Natural killer cell (primary cell): Measurements from ENCODE around the gene ZEB2. TPM values are rescaled to one million over a fixed set of nuclear protein-coding genes. Genes with fewer than 3 reads are reported as not detected.
A peak's percentile ranks its signal among the peaks of the same experiment; 100 is the strongest.

Source experiments
- ATAC-seq, 3 donors: fragments of 150-1000 bp in 2 of 3; fragments of 200-7000 bp in 1 of 3; cut with Tn5 transposase; 1 replicate in 1 of 3; 2 replicates in 2 of 3; pipeline ENCODE4 v1.10.0; 2021; ENCODE audit warnings: mild to moderate bottlenecking in 2 of 3, moderate library complexity in 2 of 3
- DNase-seq, 2 donors: peaks; one replicate each; pipeline versions ENCODE4 v3.0.0 to v3.0.0-alpha.2; 2013 to 2021; ENCODE audit warnings: mixed read lengths in 1 of 2
- H3K27ac ChIP-seq: one replicate; pipeline ENCODE4 v1.5.1; 2013; ENCODE audit warnings: mild to moderate bottlenecking, low read length
- H3K27me3 ChIP-seq: one replicate; pipeline ENCODE4 v1.6.1; 2013; ENCODE audit warnings: low read length; ENCODE audit not compliant: control insufficient read depth, insufficient read depth
- H3K36me3 ChIP-seq: one replicate; pipeline ENCODE4 v1.6.1; 2013; ENCODE audit warnings: low read length; ENCODE audit not compliant: control insufficient read depth, insufficient read depth
- H3K4me1 ChIP-seq: one replicate; pipeline ENCODE4 v1.6.1; 2013; ENCODE audit warnings: low read length; ENCODE audit not compliant: control insufficient read depth, insufficient read depth
- H3K4me3 ChIP-seq: one replicate; pipeline ENCODE4 v1.5.1; 2013; ENCODE audit warnings: low read length
- H3K9me3 ChIP-seq: one replicate; pipeline ENCODE4 v1.6.1; 2013; ENCODE audit warnings: low read length; ENCODE audit not compliant: control insufficient read depth, insufficient read depth
- H3K27ac Mint-ChIP-seq, 2 donors: one replicate each; pipeline ENCODE4 v1.8.0; 2022; ENCODE audit warnings: mild to moderate bottlenecking in 2 of 2, mixed read lengths in 2 of 2, moderate library complexity in 1 of 2
- H3K27me3 Mint-ChIP-seq, 2 donors: one replicate each; pipeline ENCODE4 v1.8.0; 2022; ENCODE audit warnings: low read depth in 2 of 2, mixed read lengths in 2 of 2
- H3K36me3 Mint-ChIP-seq: one replicate; pipeline ENCODE4 v1.8.0; 2022; ENCODE audit warnings: mixed read lengths
- H3K4me1 Mint-ChIP-seq, 2 donors: one replicate each; pipeline ENCODE4 v1.8.0; 2022; ENCODE audit warnings: mixed read lengths in 2 of 2
- H3K4me3 Mint-ChIP-seq: one replicate; pipeline ENCODE4 v1.8.0; 2022; ENCODE audit warnings: mild to moderate bottlenecking, moderate library complexity, mixed read lengths
- H3K9me3 Mint-ChIP-seq, 2 donors: one replicate each; pipeline ENCODE4 v1.8.0; 2022; ENCODE audit warnings: mixed read lengths in 2 of 2
- WGBS: methylation state at CpG from one replicate; pipeline ENCODE4 v1.1.7; 2013; ENCODE audit warnings: missing lambda C conversion rate; ENCODE audit not compliant: insufficient coverage; 5-methylcytosine and 5-hydroxymethylcytosine counted together
- intact Hi-C: fragments of 100-400 bp; cut with micrococcal nuclease; formaldehyde crosslinking; loops from one replicate; pipeline ENCODE4 v1.14.2; 2022
- total RNA-seq, 4 donors: library from RNA; stranded (reverse); fragments of 120-200 nt in 1 of 4; gene quantifications; one replicate each; pipeline versions ENCODE4 v1.2.3 to v1.2.4, GENCODE V29; 2013 to 2022
- TF ChIP-seq, protein P1 (sequence below): fragments of 200-600 bp; IDR thresholded peaks from one replicate; pipeline ENCODE4 v1.8.0; 2022; ENCODE audit warnings: antibody characterized with exemption

ZEB2 gene
- total RNA-seq, 3 donors from 2014 or later (not counting 1 experiment from before 2014, with no cell fraction given) = 718 to 1,143 (median 944) TPM

DNA sequence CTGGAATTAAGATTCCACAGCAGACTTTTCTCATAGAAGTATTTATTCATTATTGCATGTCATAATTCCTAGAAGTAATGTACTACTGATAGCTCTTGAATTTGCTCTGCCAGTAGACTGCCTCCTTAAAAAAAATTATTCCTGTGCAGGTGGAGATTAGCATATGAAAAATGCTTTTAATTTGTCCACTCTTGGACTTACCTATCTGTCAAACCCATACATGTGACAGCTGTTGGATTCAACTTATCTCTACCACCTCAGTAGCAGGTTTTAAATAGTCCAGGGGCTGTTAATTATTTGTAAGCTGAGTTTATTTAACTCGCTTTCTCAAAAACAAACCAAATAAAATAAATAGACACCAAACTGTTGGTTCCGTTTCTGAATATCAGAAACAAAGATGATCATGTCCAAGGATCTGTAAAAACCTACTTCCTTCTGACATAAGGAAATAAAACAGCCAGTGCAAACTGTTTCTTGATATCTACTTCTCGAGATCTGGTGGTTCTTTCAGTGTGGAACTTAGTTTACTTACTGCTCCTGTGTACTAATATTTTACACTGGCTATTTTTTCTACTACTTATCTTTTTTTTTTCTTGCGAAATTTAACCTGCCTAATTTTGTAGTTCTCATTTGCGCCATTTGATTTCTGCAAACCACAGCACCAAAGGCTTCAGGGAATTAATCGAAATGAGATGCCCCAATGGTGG, 44.2 kb downstream of the ZEB2 start:
- DNase-seq (no peak), ATAC-seq (no peak)
- H3K27ac Mint-ChIP-seq = no peak overlapping the region
- TF ChIP-seq, protein P1, sequence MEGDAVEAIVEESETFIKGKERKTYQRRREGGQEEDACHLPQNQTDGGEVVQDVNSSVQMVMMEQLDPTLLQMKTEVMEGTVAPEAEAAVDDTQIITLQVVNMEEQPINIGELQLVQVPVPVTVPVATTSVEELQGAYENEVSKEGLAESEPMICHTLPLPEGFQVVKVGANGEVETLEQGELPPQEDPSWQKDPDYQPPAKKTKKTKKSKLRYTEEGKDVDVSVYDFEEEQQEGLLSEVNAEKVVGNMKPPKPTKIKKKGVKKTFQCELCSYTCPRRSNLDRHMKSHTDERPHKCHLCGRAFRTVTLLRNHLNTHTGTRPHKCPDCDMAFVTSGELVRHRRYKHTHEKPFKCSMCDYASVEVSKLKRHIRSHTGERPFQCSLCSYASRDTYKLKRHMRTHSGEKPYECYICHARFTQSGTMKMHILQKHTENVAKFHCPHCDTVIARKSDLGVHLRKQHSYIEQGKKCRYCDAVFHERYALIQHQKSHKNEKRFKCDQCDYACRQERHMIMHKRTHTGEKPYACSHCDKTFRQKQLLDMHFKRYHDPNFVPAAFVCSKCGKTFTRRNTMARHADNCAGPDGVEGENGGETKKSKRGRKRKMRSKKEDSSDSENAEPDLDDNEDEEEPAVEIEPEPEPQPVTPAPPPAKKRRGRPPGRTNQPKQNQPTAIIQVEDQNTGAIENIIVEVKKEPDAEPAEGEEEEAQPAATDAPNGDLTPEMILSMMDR = no peak
- peak overlapping the region; percentile 72 for H3K27ac ChIP-seq
- peaks cover 34% of the 10 kb centered on the region for H3K4me1 ChIP-seq
- no peak overlapping the region for H3K4me3 ChIP-seq
- peaks cover 12% of the 10 kb centered on the region for H3K36me3 ChIP-seq
- no peaks in the 10 kb centered on the region for H3K9me3 ChIP-seq
- WGBS = 69% methylated on average over 4 of the region's 6 CpGs
- no peaks in the 10 kb centered on the region for H3K9me3 Mint-ChIP-seq
- no peaks in the 10 kb centered on the region for H3K27me3 ChIP-seq
- peaks cover 46 to 53% of the 10 kb centered on the region in 2 donors for H3K4me1 Mint-ChIP-seq
- peaks cover 7% of the 10 kb centered on the region for H3K36me3 Mint-ChIP-seq
- H3K4me3 Mint-ChIP-seq = peak overlapping the region; percentile 64
- intact Hi-C loops = loop anchor here (1.0 to 5.0 kb wide), 3 partner anchors 19 to 43 kb away; no protein-coding TSS in a partner anchor
- no peaks in the 10 kb centered on the region for H3K27me3 Mint-ChIP-seq

DNA sequence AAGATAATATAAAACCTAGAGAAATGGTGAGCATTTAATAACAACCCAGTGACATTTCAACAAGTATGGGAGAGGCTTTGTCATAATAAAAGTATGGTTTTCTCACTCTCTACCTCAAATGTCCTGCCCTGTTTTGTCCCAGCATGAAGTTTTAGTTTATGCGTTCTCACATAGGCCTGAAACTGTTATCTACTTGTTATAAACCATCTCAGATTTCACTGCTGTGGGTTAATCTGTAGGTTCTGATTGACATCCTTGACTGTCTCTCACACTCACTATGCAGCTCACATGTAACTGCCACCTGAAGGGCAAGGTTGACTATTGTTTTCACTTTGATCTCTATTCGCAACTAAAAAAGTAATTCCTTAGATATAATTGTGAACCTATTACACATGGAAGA, 44.9 kb downstream of the ZEB2 start:
- intact Hi-C loops = loop anchor here (1.0 to 5.0 kb wide), 3 partner anchors 20 to 43 kb away; no protein-coding TSS in a partner anchor
- TF ChIP-seq, protein P1 = no peak
- Histone ChIP-seq H3K27me3 (no peaks in the 10 kb centered on the region), H3K9me3 (no peaks in the 10 kb centered on the region), H3K4me1 (peaks cover 34% of the 10 kb centered on the region), H3K27ac (peak overlapping the region; percentile 72), H3K36me3 (peaks cover 14% of the 10 kb centered on the region), H3K4me3 (no peak overlapping the region)
- H3K4me3 Mint-ChIP-seq = peak overlapping the region; percentile 64
- H3K4me1 Mint-ChIP-seq = peaks cover 39 to 46% of the 10 kb centered on the region in 2 donors
- no peak overlapping the region for H3K27ac Mint-ChIP-seq
- peaks cover 7% of the 10 kb centered on the region for H3K36me3 Mint-ChIP-seq
- peak in 1 of 2 donors; percentile 58 for DNase-seq
- no peaks in the 10 kb centered on the region for H3K9me3 Mint-ChIP-seq
- H3K27me3 Mint-ChIP-seq = no peaks in the 10 kb centered on the region
- peak; percentile 52 to 82 (median 76) for ATAC-seq
- WGBS = 44% methylated on average over 1 of the region's 2 CpGs

DNA sequence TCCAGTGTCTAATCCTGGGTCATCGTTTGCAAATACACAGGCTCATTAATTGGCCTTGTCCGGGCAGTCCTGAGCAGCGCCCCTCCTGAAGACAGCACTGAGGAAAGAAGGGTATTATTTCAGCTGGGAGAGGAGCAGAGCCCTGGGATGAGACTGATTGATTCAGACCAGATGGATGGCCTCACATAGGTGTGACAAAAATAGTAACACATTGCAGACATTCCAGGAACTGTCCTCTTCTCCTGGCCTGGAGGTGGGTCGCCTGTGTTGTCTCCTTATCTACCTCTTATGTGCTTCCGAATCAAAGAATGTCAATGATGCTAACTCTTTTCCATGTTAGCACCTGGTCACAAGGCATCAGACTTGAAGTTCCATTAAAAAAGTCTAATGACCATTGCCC, 45.9 kb downstream of the ZEB2 start:
- no peak overlapping the region for H3K27ac Mint-ChIP-seq
- Histone ChIP-seq H3K36me3 (peaks cover 17% of the 10 kb centered on the region), H3K4me1 (peaks cover 30% of the 10 kb centered on the region), H3K4me3 (no peak overlapping the region), H3K27ac (peak overlapping the region; percentile 72), H3K9me3 (no peaks in the 10 kb centered on the region), H3K27me3 (no peaks in the 10 kb centered on the region)
- peaks cover 7% of the 10 kb centered on the region for H3K36me3 Mint-ChIP-seq
- TF ChIP-seq, protein P1 = no peak
- DNase-seq = no peak
- intact Hi-C loops = loop anchor here (2.0 kb wide), 1 partner anchor 21 kb away; no protein-coding TSS in a partner anchor
- H3K27me3 Mint-ChIP-seq = no peaks in the 10 kb centered on the region
- 94% methylated on average over 5 of the region's 5 CpGs for WGBS
- ATAC-seq = no peak
- peaks cover 39 to 44% of the 10 kb centered on the region in 2 donors for H3K4me1 Mint-ChIP-seq
- H3K4me3 Mint-ChIP-seq = peak overlapping the region; percentile 50
- H3K9me3 Mint-ChIP-seq = no peaks in the 10 kb centered on the region
